K562 (cell line): ENCODE results near the gene CRLF1. TPM values are rescaled to one million over a fixed set of nuclear protein-coding genes. Genes with fewer than 3 reads are reported as not detected.
A peak's percentile ranks its signal among the peaks of the same experiment; 100 is the strongest.

Experiments used
- ARID2 ChIP-seq: fragments of 450-650 bp; IDR thresholded peaks from 2 replicates; pipeline ENCODE4 v1.6.1; 2017; ENCODE audit warnings: antibody characterized with exemption, mild to moderate bottlenecking
- ARNT ChIP-seq, 2 experiments: fragments of 450-650 bp; IDR thresholded peaks; 2 replicates each; pipeline ENCODE4 v1.6.1; 2016; ENCODE audit warnings: mild to moderate bottlenecking in 1 of 2
- CBX5 ChIP-seq: IDR thresholded peaks from 2 replicates; pipeline ENCODE4 v1.6.1; 2014; ENCODE audit warnings: low read depth, borderline replicate concordance
- CHD4 ChIP-seq: fragments of 200-600 bp; sonication (generic); IDR thresholded peaks from 3 replicates; pipeline ENCODE4 v1.6.1; 2012; ENCODE audit warnings: low read depth, mild to moderate bottlenecking, mixed read lengths, low read length, inconsistent platforms; ENCODE audit not compliant: insufficient read depth, insufficient replicate concordance, poor library complexity, severe bottlenecking
- EP300 ChIP-seq: IDR thresholded peaks from 2 replicates; pipeline ENCODE4 v1.6.1; 2012; ENCODE audit warnings: low read length, improper control_type of control experiment
- ETS2 ChIP-seq: IDR thresholded peaks from 2 replicates; pipeline ENCODE4 v1.6.1; 2016; ENCODE audit warnings: borderline replicate concordance, missing genetic modification characterization, mild to moderate bottlenecking, moderate library complexity, missing compliant biosample characterization; ENCODE audit not compliant: poor library complexity, severe bottlenecking
- FOXK1 ChIP-seq: sonication (generic); formaldehyde crosslinking; IDR thresholded peaks from 2 replicates; pipeline ENCODE4 v1.8.0; 2022; ENCODE audit warnings: missing genetic modification reagents, mild to moderate bottlenecking, borderline replicate concordance
- NR1H2 ChIP-seq: sonication (generic); formaldehyde crosslinking; IDR thresholded peaks from 2 replicates; pipeline ENCODE4 v1.4.0; 2020; ENCODE audit warnings: mild to moderate bottlenecking, missing genetic modification reagents
- NR2C2 ChIP-seq, 2 experiments: fragments of 200-800 bp in 1 of 2; sonication (Bioruptor generic) in 1 of 2; sonication (generic) in 1 of 2; formaldehyde crosslinking in 1 of 2; IDR thresholded peaks; 2 replicates each; pipeline versions ENCODE4 v1.6.1 to v1.8.0; 2016 to 2022; ENCODE audit warnings: mild to moderate bottlenecking in 1 of 2, missing compliant biosample characterization in 1 of 2, missing genetic modification characterization in 1 of 2, missing genetic modification reagents in 1 of 2
- NRF1 ChIP-seq, 2 experiments: fragments of 450-650 bp; IDR thresholded peaks in 1 of 2; conservative IDR thresholded peaks in 1 of 2; 2 replicates each; pipeline ENCODE4 v1.6.1; 2014; ENCODE audit warnings: mild to moderate bottlenecking in 2 of 2
- PHF8 ChIP-seq: fragments of 200-600 bp; sonication (generic); IDR thresholded peaks from 2 replicates; pipeline ENCODE4 v1.6.1; 2012; ENCODE audit warnings: mixed run types, mild to moderate bottlenecking, inconsistent platforms, low read length, moderate library complexity, borderline replicate concordance
- PML ChIP-seq: IDR thresholded peaks from 2 replicates; pipeline ENCODE4 v1.6.1; 2012; ENCODE audit warnings: low read length, inconsistent platforms
- SAP30 ChIP-seq: fragments of 200-600 bp; sonication (generic); IDR thresholded peaks from 2 replicates; pipeline ENCODE4 v1.6.1; 2012; ENCODE audit warnings: borderline replicate concordance, low read depth, mild to moderate bottlenecking, moderate library complexity, low read length, control low read depth, inconsistent platforms; ENCODE audit not compliant: insufficient read depth, poor library complexity, severe bottlenecking
- SRF ChIP-seq, 2 experiments: fragments of 250-450, 450-650 bp in 1 of 2; sonication (Bioruptor Pico) in 1 of 2; sonication (generic) in 1 of 2; formaldehyde crosslinking; IDR thresholded peaks; 2 replicates each; pipeline versions ENCODE4 v1.5.0 to v1.5.1; 2020 to 2022; ENCODE audit warnings: mild to moderate bottlenecking in 1 of 2, missing genetic modification reagents in 1 of 2
- STAT5A ChIP-seq: IDR thresholded peaks from 2 replicates; pipeline ENCODE4 v1.6.1; 2012; ENCODE audit warnings: low read length, inconsistent platforms, borderline replicate concordance
- TBL1XR1 ChIP-seq, 2 experiments: IDR thresholded peaks; 2 replicates each; pipeline ENCODE4 v1.6.1; 2012; ENCODE audit warnings: improper control_type of control experiment in 2 of 2, low read length in 2 of 2, mild to moderate bottlenecking in 1 of 2
- ZNF165 ChIP-seq: fragments of 250-450 bp; sonication (Bioruptor Pico); IDR thresholded peaks from 2 replicates; pipeline ENCODE4 v1.4.0; 2020; ENCODE audit warnings: borderline replicate concordance
- ZNF239 ChIP-seq: fragments of 250-450 bp; sonication (Bioruptor Pico); IDR thresholded peaks from 2 replicates; pipeline ENCODE4 v1.4.0; 2020; ENCODE audit warnings: mild to moderate bottlenecking
- ZNF445 ChIP-seq: fragments of 250-450 bp; sonication (Bioruptor Pico); IDR thresholded peaks from 2 replicates; pipeline ENCODE4 v1.4.0; 2020; ENCODE audit warnings: low read depth, mild to moderate bottlenecking, moderate library complexity
- ZNF589 ChIP-seq: fragments of 200-800 bp; sonication (Bioruptor generic); IDR thresholded peaks from 2 replicates; pipeline ENCODE4 v1.6.1; 2016; ENCODE audit warnings: low read depth, missing genetic modification characterization, missing compliant biosample characterization
- polyA plus RNA-seq, 8 experiments: library from polyadenylated mRNA; depleted of rRNA in 4 of 8; stranded (reverse) in 5 of 8; unstranded in 3 of 8; fragments of >200 nt; fragmentation: Nextera tagmentation in 2 of 8; fragmentation: Illumina TruSeq in 1 of 8; extraction: Ambion mirVana in 2 of 8; extraction: Trizol in 1 of 8; gene quantifications; 2 replicates each; pipeline versions ENCODE4 v1.2.1 to v1.2.3, GENCODE V29; 2011 to 2014; ENCODE audit warnings: inconsistent platforms in 1 of 8, missing spikeins in 1 of 8
- total RNA-seq, 7 experiments: library from RNA; depleted of rRNA in 6 of 7; stranded (reverse); fragments of >200 nt in 6 of 7; fragmentation: Illumina TruSeq in 2 of 7; extraction: Trizol in 2 of 7; gene quantifications; 2 replicates each; pipeline versions ENCODE4 v1.2.1 to v1.2.3, GENCODE V29; 2011 to 2021; ENCODE audit warnings: low replicate concordance in 1 of 7
- TF ChIP-seq, protein P1 (sequence below): sonication (generic); formaldehyde crosslinking; IDR thresholded peaks from 2 replicates; pipeline ENCODE4 v1.8.0; 2022; ENCODE audit warnings: mild to moderate bottlenecking, low read depth, missing genetic modification reagents
- TF ChIP-seq, protein P2 (sequence below): fragments of 250-450 bp; sonication (Bioruptor Pico); IDR thresholded peaks from 2 replicates; pipeline ENCODE4 v1.8.0; 2021; ENCODE audit warnings: moderate library complexity, mild to moderate bottlenecking, inconsistent platforms
- TF ChIP-seq, protein P3 (sequence below): sonication (generic); formaldehyde crosslinking; IDR thresholded peaks from 2 replicates; pipeline ENCODE4 v1.9.0; 2022; ENCODE audit warnings: mild to moderate bottlenecking, missing genetic modification reagents
- TF ChIP-seq, protein P4 (sequence below): fragments of 250-450 bp; sonication (Bioruptor Pico); IDR thresholded peaks from 2 replicates; pipeline ENCODE4 v1.5.0; 2021

The CRLF1 gene
- total and polyA plus RNA-seq, 9 of the 15 experiments (the other 6 are each of a cell fraction or from before 2014, with no cell fraction given): 0.85 to 3.6 (median 1.7) TPM

DNA sequence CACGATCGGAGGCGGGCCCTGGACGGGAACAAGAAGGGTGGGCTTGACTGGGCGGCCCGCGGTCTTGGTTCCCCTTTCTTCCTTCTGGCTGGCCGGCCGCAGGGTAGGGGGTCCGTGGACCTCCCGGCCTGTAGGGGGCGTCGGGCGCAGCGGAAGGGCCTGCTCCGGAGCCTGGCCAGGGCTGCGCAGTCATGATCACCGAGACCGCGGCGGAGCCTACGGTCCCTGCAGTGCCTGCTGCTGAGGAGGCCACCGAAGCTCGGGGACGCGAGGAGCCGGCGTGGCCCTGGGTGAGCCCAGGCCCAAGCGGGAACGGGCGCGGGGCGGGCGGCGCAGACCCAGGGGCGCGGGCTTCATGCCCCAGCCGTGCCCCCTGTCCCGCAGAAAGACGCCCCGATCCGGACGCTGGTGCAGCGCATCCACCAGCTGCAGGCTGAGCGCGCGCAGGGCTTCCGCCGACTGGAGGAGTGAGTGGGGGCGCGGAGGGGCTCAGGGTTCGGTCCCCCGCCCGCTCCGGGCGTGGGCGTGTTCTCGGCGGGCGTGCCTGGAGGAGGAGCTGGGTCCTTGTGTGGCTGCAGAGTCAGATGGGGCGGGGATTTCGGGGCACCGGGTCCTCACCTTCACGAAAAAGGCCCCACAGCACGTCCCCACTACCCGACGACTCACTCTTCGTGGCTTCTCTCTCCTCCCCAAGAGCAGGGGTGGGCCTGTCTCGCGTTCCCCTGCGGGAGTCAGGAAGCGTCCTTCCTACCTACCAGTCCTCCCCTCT lies 17.8 kb downstream of the CRLF1 start, which contains the start of gene REX1BD (continued):
- TF ChIP-seq, protein P1, sequence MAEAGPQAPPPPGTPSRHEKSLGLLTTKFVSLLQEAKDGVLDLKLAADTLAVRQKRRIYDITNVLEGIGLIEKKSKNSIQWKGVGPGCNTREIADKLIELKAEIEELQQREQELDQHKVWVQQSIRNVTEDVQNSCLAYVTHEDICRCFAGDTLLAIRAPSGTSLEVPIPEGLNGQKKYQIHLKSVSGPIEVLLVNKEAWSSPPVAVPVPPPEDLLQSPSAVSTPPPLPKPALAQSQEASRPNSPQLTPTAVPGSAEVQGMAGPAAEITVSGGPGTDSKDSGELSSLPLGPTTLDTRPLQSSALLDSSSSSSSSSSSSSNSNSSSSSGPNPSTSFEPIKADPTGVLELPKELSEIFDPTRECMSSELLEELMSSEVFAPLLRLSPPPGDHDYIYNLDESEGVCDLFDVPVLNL: peak; percentile 43
- peak; percentile 51; the same call in 1 of the 2 replicates for TF ChIP-seq NR1H2 (CRISPR knock-in tag)
- TF ChIP-seq, protein P2, sequence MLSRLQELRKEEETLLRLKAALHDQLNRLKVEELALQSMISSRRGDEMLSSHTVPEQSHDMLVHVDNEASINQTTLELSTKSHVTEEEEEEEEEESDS (CRISPR knock-in tag): no peak
- TF ChIP-seq CHD4: no peak
- peak; percentile 69 to 79 for TF ChIP-seq NRF1 (conservative IDR thresholded peaks at IDR 0.05 in 1 of 2, IDR thresholded peaks at IDR 0.05 in 1 of 2)
- peak; percentile 89 for TF ChIP-seq PHF8
- TF ChIP-seq PML: peak; percentile 63
- TF ChIP-seq SAP30: no peak
- TF ChIP-seq ZNF239: no peak
- TF ChIP-seq ARID2: no peak
- TF ChIP-seq FOXK1 (CRISPR knock-in tag): no peak
- peak in 1 of 2 experiments; percentile 42; a peak in 1 of 4 replicates for TF ChIP-seq ARNT (IDR thresholded peaks at IDR 0.05)
- no peak for TF ChIP-seq CBX5
- 0 out of 4 replicates have a peak, but pooled peaks of 1 of the 2 experiments have one; percentile 31 for TF ChIP-seq TBL1XR1 (IDR thresholded peaks at IDR 0.05; ENCODE audit: low read length in 2 of 2)
- TF ChIP-seq, protein P3, sequence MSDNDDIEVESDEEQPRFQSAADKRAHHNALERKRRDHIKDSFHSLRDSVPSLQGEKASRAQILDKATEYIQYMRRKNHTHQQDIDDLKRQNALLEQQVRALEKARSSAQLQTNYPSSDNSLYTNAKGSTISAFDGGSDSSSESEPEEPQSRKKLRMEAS: no peak
- no peak for TF ChIP-seq ZNF445
- peak; percentile 55; the same call in 1 of the 2 replicates for TF ChIP-seq NR2C2 (CRISPR knock-in tag; IDR thresholded peaks at IDR 0.05)
- peak; percentile 22; the same call in 1 of the 2 replicates for TF ChIP-seq NR2C2 (tag; IDR thresholded peaks at IDR 0.05)
- TF ChIP-seq ZNF165 (CRISPR knock-in tag): peak; percentile 38; the same call in 1 of the 2 replicates
- TF ChIP-seq ZNF589: 0 out of 2 replicates have a peak, but pooled peaks have one; percentile 56
- no peak for TF ChIP-seq ETS2 (tag)
- peak in 1 of 2 experiments; percentile 63; a peak in 1 of 4 replicates for TF ChIP-seq SRF (CRISPR knock-in tag; IDR thresholded peaks at IDR 0.05)
- TF ChIP-seq STAT5A: no peak; the same call in 1 of the 2 replicates
- TF ChIP-seq, protein P4, sequence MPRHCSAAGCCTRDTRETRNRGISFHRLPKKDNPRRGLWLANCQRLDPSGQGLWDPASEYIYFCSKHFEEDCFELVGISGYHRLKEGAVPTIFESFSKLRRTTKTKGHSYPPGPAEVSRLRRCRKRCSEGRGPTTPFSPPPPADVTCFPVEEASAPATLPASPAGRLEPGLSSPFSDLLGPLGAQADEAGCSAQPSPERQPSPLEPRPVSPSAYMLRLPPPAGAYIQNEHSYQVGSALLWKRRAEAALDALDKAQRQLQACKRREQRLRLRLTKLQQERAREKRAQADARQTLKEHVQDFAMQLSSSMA (CRISPR knock-in tag): no peak
- peak; percentile 51 for TF ChIP-seq EP300
